ENCODE measurements around the gene NRG3.

GRCh38 chr10:82618007-82618406 is 743.0 kb downstream of the NRG3 start:
- TF ChIP-seq POLR2A (IDR thresholded peaks at IDR 0.05) (no peak), CTCF (IDR thresholded peaks at IDR 0.05) (no peak)

All from prostate gland (tissue), 2 donors.